GM19463 (cell line): ENCODE results near the gene ATXN10.
A peak's percentile ranks its signal among the peaks of the same experiment; 100 is the strongest.
"Not testable (repeated sequence)": the region's sequence is repeated elsewhere in the genome, so short reads cannot be mapped to it uniquely, and the experiment has no call there.

ENCODE experiments used
- ATAC-seq: cut with Tn5 transposase; IDR thresholded peaks from one replicate; pipeline ENCODE4 v1.9.1; 2021; ENCODE audit warnings: mild to moderate bottlenecking, moderate library complexity; ENCODE audit not compliant: unreplicated experiment

Gene ATXN10

DNA sequence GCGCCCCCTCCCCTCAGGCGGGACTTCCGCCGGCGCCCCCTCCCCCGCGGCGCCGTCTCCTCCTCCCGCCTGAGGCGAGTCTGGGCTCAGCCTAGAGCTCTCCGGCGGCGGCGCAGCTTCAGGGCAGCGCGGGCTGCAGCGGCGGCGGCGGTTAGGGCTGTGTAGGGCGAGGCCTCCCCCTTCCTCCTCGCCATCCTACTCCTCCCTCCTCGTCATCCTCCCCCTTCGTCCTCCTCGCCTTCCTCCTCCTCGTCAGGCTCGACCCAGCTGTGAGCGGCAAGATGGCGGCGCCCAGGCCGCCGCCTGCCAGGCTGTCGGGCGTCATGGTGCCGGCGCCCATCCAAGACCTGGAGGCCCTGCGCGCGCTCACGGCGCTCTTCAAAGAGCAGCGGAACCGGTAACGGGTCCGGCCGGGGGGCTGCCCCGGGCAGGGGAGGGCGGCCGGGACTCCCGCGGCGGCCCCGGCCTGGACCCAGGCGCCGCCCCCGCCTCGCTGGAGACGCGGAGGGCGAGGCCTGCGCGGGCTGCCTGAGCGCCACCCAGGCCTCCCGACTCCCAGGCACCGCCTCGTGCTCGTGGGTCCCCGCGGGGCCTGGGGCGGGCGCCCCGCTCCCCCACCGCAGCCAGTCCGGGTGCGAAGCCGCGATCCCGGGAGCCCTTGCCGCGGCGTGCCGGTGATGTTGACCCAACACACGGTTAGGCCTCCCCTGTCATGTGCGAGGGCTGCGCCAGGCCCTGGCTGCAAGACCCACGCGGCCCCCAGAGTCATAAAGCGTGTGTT is at the start of gene ATXN10:
Gene ATXN10, plus strand, starts transcription at position 52 of the 781 bp plus-strand sequence. Its CDS starts 230 bp downstream, at position 282.
- peak; percentile 70 for ATAC-seq

- no peak for ATAC-seq
Observed at GRCh38 chr22:45621836-45622600, 49.6 kb upstream of the ATXN10 start.

GRCh38 chr22:45623464-45624145 is 48.0 kb upstream of the ATXN10 start:
- ATAC-seq, result not testable (repeated sequence)

DNA sequence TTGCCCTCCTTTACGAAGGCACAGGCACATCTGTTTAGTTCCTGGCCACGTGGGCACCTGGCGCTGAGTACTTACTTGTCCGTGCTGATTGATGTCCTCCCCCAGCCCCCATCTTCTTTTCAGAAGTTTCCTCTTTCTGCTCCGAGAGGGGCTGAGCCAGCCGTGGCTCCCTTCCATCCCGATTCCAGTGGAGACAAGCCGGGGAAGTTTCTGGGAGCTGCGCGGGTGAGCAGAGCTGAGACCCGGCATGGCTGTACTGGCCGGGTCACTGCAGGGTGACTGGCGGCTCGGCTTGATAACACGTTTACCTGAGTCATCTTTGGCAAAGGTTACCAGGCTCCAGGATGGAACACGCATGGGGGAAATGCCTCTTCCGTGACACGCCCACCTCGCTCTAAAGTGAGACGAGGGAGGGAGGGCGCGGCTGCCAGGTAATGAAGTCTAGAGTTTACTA is 45.4 kb upstream of the ATXN10 start:
- ATAC-seq, result no peak

DNA sequence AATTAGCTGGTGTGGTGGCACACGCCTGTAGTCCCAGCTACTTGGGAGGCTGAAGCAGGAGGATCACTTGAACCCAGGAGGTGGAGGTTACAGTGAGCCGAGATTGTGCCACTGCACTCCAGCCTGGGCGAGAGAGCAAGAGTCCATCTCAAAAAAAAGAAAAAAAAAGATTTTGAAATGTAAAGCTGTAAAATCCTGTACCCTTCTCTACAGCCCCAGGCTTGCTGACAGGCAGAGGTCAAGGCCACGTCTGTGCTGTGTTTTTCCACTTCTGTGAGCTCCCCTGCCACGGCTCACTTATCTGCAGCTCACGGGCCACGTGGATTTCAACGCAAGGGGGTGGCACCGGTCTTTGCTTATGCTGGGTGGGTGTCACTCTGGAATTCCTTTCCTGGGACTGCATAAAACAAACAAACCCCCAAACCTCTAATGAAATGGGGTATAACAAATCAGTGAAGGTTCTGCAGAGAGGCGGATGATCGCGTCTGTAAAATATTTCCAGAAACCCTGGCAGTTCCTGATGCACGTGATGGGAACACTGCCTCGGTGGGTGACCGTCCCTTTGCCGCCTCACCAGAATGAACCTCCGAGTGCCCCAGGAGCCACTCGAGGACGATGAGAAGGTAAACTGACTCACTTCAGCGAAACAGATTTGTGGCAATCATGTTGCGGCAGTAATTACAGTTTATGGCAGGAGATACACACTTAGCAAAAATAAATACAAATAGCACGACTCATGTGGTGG is 44.0 kb upstream of the ATXN10 start:
- no peak for ATAC-seq

DNA sequence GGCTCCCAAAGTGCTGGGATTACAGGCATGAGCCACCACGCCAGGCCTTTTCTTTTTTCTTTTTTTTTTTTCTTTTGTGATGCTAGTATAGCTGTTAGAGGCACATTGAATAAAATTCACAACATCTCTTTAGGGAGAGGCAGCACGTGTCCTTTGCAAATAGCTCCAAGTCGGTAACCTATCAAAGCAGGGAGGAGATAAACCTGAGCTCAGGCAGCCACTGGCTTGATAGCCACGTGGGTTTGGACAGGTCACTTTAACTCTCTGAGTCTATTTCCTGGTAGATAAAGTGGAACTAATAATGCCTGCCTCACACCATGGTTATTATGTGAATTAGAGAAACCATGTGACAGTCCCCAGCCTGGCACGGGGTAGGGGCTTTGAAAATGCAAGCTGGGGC is 43.1 kb upstream of the ATXN10 start:
- ATAC-seq, result no peak

DNA sequence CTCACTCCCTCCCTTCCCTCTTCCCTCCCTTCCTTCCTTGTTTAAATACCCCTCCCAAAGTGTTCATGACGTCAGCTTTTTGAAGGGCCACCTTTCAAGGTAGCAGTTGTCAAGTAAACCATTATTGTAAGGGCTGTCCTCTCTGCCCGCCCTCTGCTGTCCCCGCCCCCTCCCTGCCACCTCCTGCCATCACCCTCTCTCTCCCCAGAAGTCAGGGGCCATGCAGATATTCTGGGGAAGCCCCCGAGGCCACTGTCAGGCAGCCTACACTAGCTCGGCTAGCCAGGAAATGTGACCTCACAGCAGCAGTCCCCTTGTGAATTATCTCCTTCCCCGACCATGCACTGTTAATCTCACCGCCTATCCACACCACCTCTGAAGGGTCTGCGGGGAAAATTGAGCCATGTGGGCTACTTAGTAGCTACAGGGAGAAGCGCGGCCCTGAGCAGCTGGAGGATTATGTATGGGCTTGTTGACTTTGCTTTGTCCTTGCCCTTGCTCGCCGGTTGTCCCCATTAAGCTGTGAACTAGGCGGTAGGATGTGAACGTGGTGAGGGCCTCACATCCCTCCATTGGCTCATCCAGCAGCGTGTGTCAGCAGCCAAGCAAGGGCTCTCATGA is 42.1 kb upstream of the ATXN10 start:
- no peak for ATAC-seq

DNA sequence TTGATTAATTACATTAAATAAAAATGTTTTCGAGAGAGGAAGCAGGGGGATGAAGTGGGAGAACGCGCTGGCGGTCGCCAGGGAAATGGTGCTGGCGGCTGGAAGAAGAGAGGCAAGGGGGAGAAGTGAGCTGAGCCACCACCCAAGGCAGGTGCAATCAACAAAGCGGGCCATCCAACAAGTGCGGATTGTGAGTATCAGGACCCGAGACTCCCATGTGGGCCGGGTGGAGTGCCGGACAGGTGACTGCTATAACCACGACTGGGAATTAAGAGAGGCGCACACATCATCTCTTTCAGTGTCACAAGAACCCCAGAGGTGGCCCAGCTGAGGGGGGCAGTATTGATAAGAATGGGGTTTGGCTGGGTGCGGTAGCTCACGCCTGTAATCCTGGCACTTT is 41.2 kb upstream of the ATXN10 start:
- ATAC-seq, result no peak

GRCh38 chr22:45631140-45631840 is 40.3 kb upstream of the ATXN10 start:
- no peak for ATAC-seq

- no peak for ATAC-seq
Observed at GRCh38 chr22:45631841-45632238, 39.8 kb upstream of the ATXN10 start.

- no peak for ATAC-seq
Observed at GRCh38 chr22:45632791-45633515, 38.7 kb upstream of the ATXN10 start.

GRCh38 chr22:45636683-45637082 is 35.0 kb upstream of the ATXN10 start:
- no peak for ATAC-seq

DNA sequence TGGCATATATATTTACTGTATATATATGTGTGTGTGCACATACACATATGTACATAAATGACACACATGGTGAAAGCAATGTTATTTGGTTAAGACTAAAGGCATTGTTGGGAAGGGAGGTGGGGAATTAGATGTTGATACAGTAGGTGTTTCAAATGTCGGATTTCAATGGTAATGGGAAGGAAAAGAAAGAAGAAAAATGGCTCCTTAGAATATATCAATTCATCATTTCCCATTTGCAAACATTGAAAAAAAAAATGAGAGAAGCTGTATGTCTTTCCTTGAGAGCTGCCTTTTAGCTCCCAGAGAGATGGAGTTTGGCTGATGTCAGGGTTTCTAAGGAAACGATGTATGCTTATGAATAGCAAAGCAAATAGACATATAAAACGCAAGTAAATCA is 33.4 kb upstream of the ATXN10 start:
- no peak for ATAC-seq

DNA sequence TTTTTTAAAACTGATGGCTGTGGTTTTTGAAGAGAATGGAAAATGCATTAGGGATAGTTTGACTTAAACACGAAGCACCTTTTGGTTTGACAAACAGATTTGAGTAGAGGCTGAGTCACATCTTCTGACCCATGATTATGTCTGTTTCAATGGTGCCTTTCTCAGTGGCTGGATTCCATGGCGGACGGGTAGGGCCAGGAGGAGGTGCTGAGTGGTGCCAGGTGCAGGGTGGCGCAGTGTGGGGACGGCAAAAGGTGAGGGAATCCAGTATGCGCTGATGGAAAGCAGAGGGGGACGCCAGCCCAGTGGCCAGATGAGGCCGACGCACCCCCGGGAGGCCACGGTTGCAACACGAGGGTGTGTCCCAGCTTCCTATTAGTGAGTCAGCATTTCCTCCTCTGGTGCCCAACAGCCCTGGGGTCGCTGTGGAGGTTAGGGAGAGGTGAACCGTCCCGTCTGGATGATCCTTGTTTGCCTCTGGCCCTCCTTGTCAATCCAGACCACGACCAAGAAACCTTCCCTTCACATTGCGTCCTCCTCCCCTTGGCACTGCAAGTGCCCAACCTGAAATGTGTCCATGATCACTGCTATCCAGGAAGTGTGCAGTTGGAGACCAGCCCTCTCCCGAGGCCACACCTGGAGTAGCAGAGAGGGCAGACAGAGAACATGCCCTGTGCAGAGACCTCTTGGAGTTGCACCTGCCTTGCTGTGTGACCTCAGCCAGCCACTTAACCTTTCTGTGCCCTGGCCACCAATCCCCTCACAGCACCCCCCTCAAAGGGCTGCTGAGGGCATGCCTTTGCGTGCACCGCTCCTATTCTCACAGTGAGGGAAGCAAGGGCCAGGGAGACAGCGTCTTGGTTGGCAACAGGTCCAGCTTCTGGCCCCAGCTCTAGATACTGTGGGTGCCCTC is 32.5 kb upstream of the ATXN10 start:
- no peak for ATAC-seq

- ATAC-seq, result no peak
Observed at GRCh38 chr22:45639747-45640102, 31.9 kb upstream of the ATXN10 start.

DNA sequence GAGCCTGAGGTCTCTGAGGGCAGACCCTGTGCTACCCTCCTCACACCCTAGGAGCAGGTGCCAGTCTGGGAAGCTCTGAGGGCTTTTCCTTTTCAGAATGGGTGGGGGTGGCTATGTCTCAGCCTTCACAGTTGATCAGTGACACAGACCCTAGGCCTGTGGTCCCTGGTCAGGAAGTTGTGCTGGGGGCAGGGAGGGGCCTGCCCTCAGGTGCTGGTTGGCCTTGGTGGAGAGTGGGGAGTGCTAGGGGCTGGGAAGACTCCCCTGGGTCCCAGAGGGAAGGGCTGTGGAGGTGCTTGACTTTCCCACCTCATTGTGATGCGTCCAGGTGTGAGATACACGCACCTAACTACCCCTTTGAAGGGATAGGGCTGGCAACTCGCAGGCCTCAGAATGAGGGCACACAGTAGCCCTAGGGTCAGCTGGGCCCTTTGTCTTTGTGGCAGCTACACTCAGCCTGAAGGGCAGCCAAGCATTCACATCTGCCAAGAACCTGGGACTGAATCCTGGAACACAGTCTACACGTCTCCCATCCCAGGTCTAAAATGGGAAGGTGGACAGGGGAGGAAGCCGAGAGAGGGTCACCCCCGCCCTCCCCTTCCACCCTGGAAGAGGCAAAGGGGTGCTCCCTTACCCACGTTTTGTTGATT is 31.2 kb upstream of the ATXN10 start:
- ATAC-seq, result no peak

- no peak for ATAC-seq
Observed at GRCh38 chr22:45640941-45641621, 30.6 kb upstream of the ATXN10 start.
